Astrocyte of the hippocampus (primary cell): Measurements from ENCODE around the gene KRT76.
"Not testable (repeated sequence)": the region's sequence is repeated elsewhere in the genome, so short reads cannot be mapped to it uniquely, and the experiment has no call there.

Experiments used
- DNase-seq: peaks from one replicate; pipeline ENCODE4 v3.0.0; 2011; ENCODE audit warnings: low read depth, low spot score

KRT76 gene

GRCh38 chr12:52797529-52797894 lies 20.4 kb upstream of the KRT76 start:
- DNase-seq: no peak

- no peak for DNase-seq
These were observed 19.8 kb upstream of the KRT76 start for GRCh38 chr12:52796839-52797528.

- DNase-seq: no peak
These were observed 19.3 kb upstream of the KRT76 start for GRCh38 chr12:52796429-52796794.

GRCh38 chr12:52795694-52796428 lies 18.7 kb upstream of the KRT76 start, which contains the start of gene KRT3:
TSS of gene KRT3 (minus strand) at chr12:52796117. CDS start at chr12:52796042, 75 bp downstream.
- DNase-seq: no peak

GRCh38 chr12:52795332-52795674 lies 18.2 kb upstream of the KRT76 start:
- not testable (repeated sequence) for DNase-seq

GRCh38 chr12:52794479-52795331 lies 17.6 kb upstream of the KRT76 start:
- no peak for DNase-seq

GRCh38 chr12:52792185-52793029 lies 15.3 kb upstream of the KRT76 start:
- no peak for DNase-seq

GRCh38 chr12:52791271-52792184 lies 14.4 kb upstream of the KRT76 start:
- no peak for DNase-seq

GRCh38 chr12:52790427-52791270 lies 13.5 kb upstream of the KRT76 start:
- no peak for DNase-seq

- DNase-seq: peak; percentile 4
These were observed 12.7 kb upstream of the KRT76 start for GRCh38 chr12:52789637-52790426.

GRCh38 chr12:52788876-52789636 lies 11.9 kb upstream of the KRT76 start:
- DNase-seq: no peak

- no peak for DNase-seq
These were observed 11.2 kb upstream of the KRT76 start for GRCh38 chr12:52788192-52788875.

GRCh38 chr12:52787324-52788191 lies 10.4 kb upstream of the KRT76 start:
- DNase-seq: no peak

- no peak for DNase-seq
These were observed 7.8 kb upstream of the KRT76 start for GRCh38 chr12:52784909-52785308.

GRCh38 chr12:52783563-52784316 lies 6.6 kb upstream of the KRT76 start:
- DNase-seq: no peak

GRCh38 chr12:52782502-52782901 lies 5.4 kb upstream of the KRT76 start:
- DNase-seq: no peak
